ENCODE results near the gene TRMT6.

- TF ChIP-seq CTCF (IDR thresholded peaks at IDR 0.05) (no peak), POLR2A (IDR thresholded peaks at IDR 0.05) (no peak), EP300 (IDR thresholded peaks at IDR 0.05) (no peak), POLR2AphosphoS5 (IDR thresholded peaks at IDR 0.05) (no peak)
Measured at GRCh38 chr20:5979801-5980200, 29.5 kb upstream of the TRMT6 start.
